ENCODE data around the gene SPATA13.

Gene SPATA13

GRCh38 chr13:24269821-24270220 is 109.3 kb downstream of the SPATA13 start:
- FAIRE-seq (no peak), DNase-seq (ENCODE audit: insufficient read length, low spot score) (no peak)
- no peak for TF ChIP-seq CTCF (IDR thresholded peaks at IDR 0.05; ENCODE audit: insufficient read depth, missing control alignments)

GRCh38 chr13:24270639-24271141 is 110.2 kb downstream of the SPATA13 start:
- DNase-seq (ENCODE audit: insufficient read length, low spot score) (no peak), FAIRE-seq (no peak)
- TF ChIP-seq CTCF (IDR thresholded peaks at IDR 0.05; ENCODE audit: insufficient read depth, missing control alignments): no peak

- no peak for FAIRE-seq
- no peak for TF ChIP-seq CTCF (IDR thresholded peaks at IDR 0.05; ENCODE audit: insufficient read depth, missing control alignments)
- no peak for DNase-seq (ENCODE audit: insufficient read length, low spot score)
Measured at GRCh38 chr13:24271231-24271600, 110.7 kb downstream of the SPATA13 start.

- no peak for DNase-seq (ENCODE audit: insufficient read length, low spot score)
- no peak for FAIRE-seq
- no peak for TF ChIP-seq CTCF (IDR thresholded peaks at IDR 0.05; ENCODE audit: insufficient read depth, missing control alignments)
Measured at GRCh38 chr13:24271601-24272451, 111.3 kb downstream of the SPATA13 start.

GRCh38 chr13:24272452-24273161 is 112.1 kb downstream of the SPATA13 start:
- DNase-seq (ENCODE audit: insufficient read length, low spot score) (no peak), FAIRE-seq (no peak)
- TF ChIP-seq CTCF (IDR thresholded peaks at IDR 0.05; ENCODE audit: insufficient read depth, missing control alignments): no peak

GRCh38 chr13:24273926-24274325 is 113.4 kb downstream of the SPATA13 start:
- DNase-seq (ENCODE audit: insufficient read length, low spot score) (no peak), FAIRE-seq (no peak)
- TF ChIP-seq CTCF (IDR thresholded peaks at IDR 0.05; ENCODE audit: insufficient read depth, missing control alignments): no peak
